Mesenchymal stem cell (in vitro differentiated cells and primary cell): ENCODE results near the gene TACR1.

ENCODE experiments used
- DNase-seq: peaks from one replicate; pipeline ENCODE4 v3.0.0-alpha.2; 2013
- H2AFZ ChIP-seq: one replicate; pipeline ENCODE4 v1.6.1; 2013; ENCODE audit warnings: low read depth, mild to moderate bottlenecking, control low read depth, inconsistent platforms, low read length, moderate library complexity
- H2AK5ac ChIP-seq: 2 replicates; pipeline ENCODE4 v1.6.1; 2013; ENCODE audit warnings: low read length, moderate library complexity, mild to moderate bottlenecking, inconsistent platforms; ENCODE audit not compliant: severe bottlenecking
- H2BK120ac ChIP-seq: one replicate; pipeline ENCODE4 v1.6.1; 2013; ENCODE audit warnings: low read depth, mild to moderate bottlenecking, inconsistent platforms, low read length, moderate library complexity
- H2BK12ac ChIP-seq, 2 experiments: one replicate each; pipeline ENCODE4 v1.6.1; 2013; ENCODE audit warnings: inconsistent platforms in 2 of 2, low read length in 2 of 2, mild to moderate bottlenecking in 2 of 2, moderate library complexity in 2 of 2, control low read depth in 1 of 2
- H2BK15ac ChIP-seq: one replicate; pipeline ENCODE4 v1.6.1; 2013; ENCODE audit warnings: mild to moderate bottlenecking, low read depth, inconsistent platforms; ENCODE audit not compliant: poor library complexity, severe bottlenecking
- H2BK5ac ChIP-seq: 2 replicates; pipeline ENCODE4 v1.6.1; 2013; ENCODE audit warnings: low read depth, mild to moderate bottlenecking, low read length, control low read depth, inconsistent platforms; ENCODE audit not compliant: poor library complexity, severe bottlenecking
- H3K14ac ChIP-seq, 2 experiments: one replicate each; pipeline ENCODE4 v1.6.1; 2013; ENCODE audit warnings: inconsistent platforms in 2 of 2, low read length in 2 of 2, control low read depth in 1 of 2, mild to moderate bottlenecking in 1 of 2, moderate library complexity in 1 of 2
- H3K18ac ChIP-seq, 2 experiments: one replicate each; pipeline ENCODE4 v1.6.1; 2013; ENCODE audit warnings: inconsistent platforms in 2 of 2, low read length in 2 of 2, control low read depth in 1 of 2, low read depth in 1 of 2, mild to moderate bottlenecking in 1 of 2
- H3K23ac ChIP-seq, 2 experiments: one replicate each; pipeline ENCODE4 v1.6.1; 2013; ENCODE audit warnings: inconsistent platforms in 2 of 2, low read length in 2 of 2, mild to moderate bottlenecking in 2 of 2, moderate library complexity in 2 of 2, control low read depth in 1 of 2
- H3K27ac ChIP-seq: 2 replicates; pipeline ENCODE4 v1.5.1; 2013; ENCODE audit warnings: mild to moderate bottlenecking, moderate library complexity, low read length, control low read depth, inconsistent platforms; ENCODE audit not compliant: poor library complexity, severe bottlenecking
- H3K27me3 ChIP-seq, 2 experiments: 2 replicates each; pipeline versions ENCODE4 v1.6.1 to v1.7.0; 2013; ENCODE audit warnings: low read length in 2 of 2, mild to moderate bottlenecking in 2 of 2, moderate library complexity in 2 of 2, control low read depth in 1 of 2, inconsistent platforms in 1 of 2; ENCODE audit not compliant: control insufficient read depth in 1 of 2, insufficient read depth in 1 of 2
- H3K36me3 ChIP-seq, 2 experiments: 2 replicates each; pipeline versions ENCODE4 v1.6.1 to v1.7.0; 2013; ENCODE audit warnings: low read length in 2 of 2, control low read depth in 1 of 2, inconsistent platforms in 1 of 2, low read depth in 1 of 2, mild to moderate bottlenecking in 1 of 2; ENCODE audit not compliant: insufficient read depth in 2 of 2, control insufficient read depth in 1 of 2
- H3K4ac ChIP-seq, 2 experiments: one replicate each; pipeline ENCODE4 v1.6.1; 2013; ENCODE audit warnings: inconsistent platforms in 2 of 2, low read length in 2 of 2, mild to moderate bottlenecking in 2 of 2, moderate library complexity in 2 of 2, control low read depth in 1 of 2, low read depth in 1 of 2
- H3K4me1 ChIP-seq: 2 replicates; pipeline ENCODE4 v1.6.1; 2013; ENCODE audit warnings: low read depth, low read length, control low read depth; ENCODE audit not compliant: control insufficient read depth, insufficient read depth
- H3K4me2 ChIP-seq: 2 replicates; pipeline ENCODE4 v1.6.1; 2013; ENCODE audit warnings: low read length, mild to moderate bottlenecking, inconsistent platforms; ENCODE audit not compliant: poor library complexity, severe bottlenecking
- H3K4me3 ChIP-seq, 2 experiments: 2 replicates each; pipeline versions ENCODE4 v1.5.1 to v1.7.0; 2013; ENCODE audit warnings: low read length in 2 of 2, mild to moderate bottlenecking in 2 of 2, control low read depth in 1 of 2, low read depth in 1 of 2; ENCODE audit not compliant: insufficient read depth in 1 of 2
- H3K79me1 ChIP-seq: replicated peaks from 2 replicates; pipeline ENCODE4 v1.6.1; 2013; ENCODE audit warnings: mild to moderate bottlenecking, control low read depth, low read length, inconsistent platforms; ENCODE audit not compliant: poor library complexity, severe bottlenecking
- H3K9ac ChIP-seq: 2 replicates; pipeline ENCODE4 v1.7.0; 2013; ENCODE audit warnings: mild to moderate bottlenecking, low read length, moderate library complexity
- H3K9me3 ChIP-seq: 2 replicates; pipeline ENCODE4 v1.7.0; 2013; ENCODE audit warnings: mild to moderate bottlenecking, low read length; ENCODE audit not compliant: control insufficient read depth
- H4K8ac ChIP-seq: one replicate; pipeline ENCODE4 v1.6.1; 2013; ENCODE audit warnings: inconsistent platforms, mild to moderate bottlenecking, low read length, moderate library complexity
- H4K91ac ChIP-seq: one replicate; pipeline ENCODE4 v1.6.1; 2013; ENCODE audit warnings: mild to moderate bottlenecking, low read length, inconsistent platforms
- WGBS: methylation state at CpG from one replicate; pipeline ENCODE4 v1.1.7; 2013; ENCODE audit warnings: mixed read lengths; 5-methylcytosine and 5-hydroxymethylcytosine counted together
- small RNA-seq: library from polyadenylated mRNA; stranded (forward); fragments of <200 nt; extraction: miRNeasy Mini kit (QIAGEN cat#:217004); gene quantifications from one replicate; pipeline ENCODE3, GENCODE V24; 2013; ENCODE audit warnings: low read depth

Gene TACR1

DNA sequence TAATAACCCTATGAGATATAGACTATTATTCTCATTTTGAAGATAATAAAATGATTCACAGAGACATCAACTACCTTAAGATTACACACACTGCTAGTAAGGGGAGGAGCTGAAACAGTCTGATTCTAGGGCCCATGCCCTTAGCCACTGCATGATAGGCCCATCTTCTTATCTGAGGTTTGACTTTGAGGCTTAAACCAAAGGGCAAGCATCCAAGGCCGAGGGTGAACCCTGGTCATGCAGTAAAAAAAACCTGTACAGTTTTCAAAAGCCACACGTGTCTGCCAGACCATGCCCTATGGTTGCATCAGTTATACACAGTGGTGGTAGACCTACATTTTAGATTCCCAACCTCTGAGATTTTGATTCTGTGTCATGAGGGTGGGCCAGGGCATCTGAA is 196.0 kb downstream of the TACR1 start:
- H3K4me2 ChIP-seq, result no peak overlapping the region
- H4K91ac ChIP-seq, result no peak overlapping the region
- H3K23ac ChIP-seq, result no peak overlapping the region
- H3K9me3 ChIP-seq, result peaks cover 6% of the 10 kb centered on the region
- H4K8ac ChIP-seq, result no peak overlapping the region
- peaks cover 1% of the 10 kb centered on the region for H3K4me1 ChIP-seq
- H3K18ac ChIP-seq, result no peak overlapping the region
- no peak overlapping the region for H2BK120ac ChIP-seq
- no peak overlapping the region for H3K27ac ChIP-seq
- no peak overlapping the region for H2BK15ac ChIP-seq
- no peak overlapping the region for H3K14ac ChIP-seq
- no peak overlapping the region for H2AFZ ChIP-seq
- no peak overlapping the region for H2AK5ac ChIP-seq
- no peak overlapping the region for H2BK12ac ChIP-seq
- H3K36me3 ChIP-seq, result peaks cover 0 to 3% of the 10 kb centered on the region in 2 experiments
- no peak overlapping the region for H3K9ac ChIP-seq
- H3K4ac ChIP-seq, result no peak overlapping the region
- DNase-seq, result no peak
- no peaks in the 10 kb centered on the region for H3K79me1 ChIP-seq
- no peaks in the 10 kb centered on the region for H3K27me3 ChIP-seq
- H3K4me3 ChIP-seq, result no peak overlapping the region
- WGBS, result 83% methylated on average over 2 of the region's 2 CpGs
- H2BK5ac ChIP-seq, result no peak overlapping the region

DNA sequence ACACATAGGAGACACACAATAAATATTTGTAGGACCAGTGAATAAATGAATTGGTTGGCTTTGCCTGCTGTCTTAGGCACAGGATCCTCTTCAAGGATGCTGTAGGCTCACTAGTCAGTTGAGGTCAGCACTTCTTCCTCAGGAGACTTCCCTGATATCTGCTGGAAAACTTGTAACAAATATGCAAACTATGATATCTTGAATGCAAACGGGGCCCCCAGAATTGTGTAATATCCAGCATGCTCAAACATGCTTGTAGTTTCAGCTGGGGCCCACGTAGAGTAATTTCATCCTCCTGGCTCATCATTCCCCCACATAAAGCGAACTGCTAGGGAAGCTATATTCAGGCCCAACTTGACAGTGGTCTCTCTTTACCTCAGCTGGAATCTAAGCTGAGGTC is 197.3 kb downstream of the TACR1 start:
- Histone ChIP-seq H2AFZ (no peak overlapping the region), H2BK5ac (no peak overlapping the region), H3K36me3 (peaks cover 0 to 3% of the 10 kb centered on the region in 2 experiments), H3K4ac (no peak overlapping the region), H3K4me1 (peaks cover 1% of the 10 kb centered on the region), H3K4me2 (no peak overlapping the region), H4K91ac (no peak overlapping the region), H3K23ac (no peak overlapping the region), H3K4me3 (no peak overlapping the region), H3K14ac (peak overlapping the region in 1 of 2 experiments; percentile 7), H2BK120ac (no peak overlapping the region), H2AK5ac (no peak overlapping the region), H3K18ac (no peak overlapping the region), H3K27me3 (no peaks in the 10 kb centered on the region), H4K8ac (peak overlapping the region; percentile 80), H3K79me1 (no peaks in the 10 kb centered on the region), H3K9me3 (peaks cover 6% of the 10 kb centered on the region), H2BK15ac (no peak overlapping the region), H2BK12ac (no peak overlapping the region), H3K9ac (no peak overlapping the region), H3K27ac (no peak overlapping the region)
- DNase-seq, result no peak
- WGBS, result 76% methylated on average over 3 of the region's 3 CpGs

DNA sequence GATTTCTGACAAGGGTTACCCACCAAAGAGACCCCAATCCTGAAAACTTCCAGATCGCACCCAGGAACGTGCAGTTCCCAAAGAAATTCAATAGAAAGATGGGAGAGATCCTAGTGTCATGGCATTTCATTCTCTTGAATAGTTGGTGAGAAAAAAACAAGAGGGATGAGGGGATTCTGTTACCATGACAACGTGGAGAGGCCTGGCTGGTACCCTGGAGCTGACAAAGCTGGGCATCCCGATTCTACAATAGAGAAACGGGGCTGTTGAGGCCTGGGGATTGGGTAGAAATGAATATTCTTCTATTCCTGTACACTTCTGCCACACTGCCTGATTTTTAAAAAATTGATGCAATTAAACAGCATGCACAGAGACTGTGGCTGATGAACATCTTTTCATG is 199.9 kb downstream of the TACR1 start:
- no peak overlapping the region for H4K8ac ChIP-seq
- H2BK120ac ChIP-seq, result no peak overlapping the region
- no peak overlapping the region for H3K4me3 ChIP-seq
- no peak overlapping the region for H3K14ac ChIP-seq
- no peaks in the 10 kb centered on the region for H3K9me3 ChIP-seq
- H3K4me2 ChIP-seq, result no peak overlapping the region
- no peaks in the 10 kb centered on the region for H3K79me1 ChIP-seq
- no peak overlapping the region for H4K91ac ChIP-seq
- peaks cover 0 to 3% of the 10 kb centered on the region in 2 experiments for H3K36me3 ChIP-seq
- H3K18ac ChIP-seq, result no peak overlapping the region
- H2BK5ac ChIP-seq, result no peak overlapping the region
- no peak overlapping the region for H3K9ac ChIP-seq
- H3K4ac ChIP-seq, result no peak overlapping the region
- no peak overlapping the region for H3K27ac ChIP-seq
- 100% methylated on average over 3 of the region's 5 CpGs for WGBS
- no peak overlapping the region for H2AFZ ChIP-seq
- H2BK12ac ChIP-seq, result no peak overlapping the region
- H2AK5ac ChIP-seq, result no peak overlapping the region
- no peaks in the 10 kb centered on the region for H3K27me3 ChIP-seq
- no peak for DNase-seq
- peaks cover 4% of the 10 kb centered on the region for H3K4me1 ChIP-seq
- no peak overlapping the region for H2BK15ac ChIP-seq
- H3K23ac ChIP-seq, result no peak overlapping the region

Small RNA genes lying within 50 kb of the gene (small RNA-seq; reads per million reads assigned to genes)
- 6.3 reads per million, percentile 65 among the genes with 10 or more reads in this experiment for gene MIR5000
